Osteoblast (primary cell): ENCODE measurements around the gene RGL3. TPM values are rescaled to one million over a fixed set of nuclear protein-coding genes. Genes with fewer than 3 reads are reported as not detected.

Source experiments
- DNase-seq: peaks from one replicate; pipeline ENCODE4 v3.0.0; 2011; ENCODE audit warnings: low spot score, mixed read lengths; ENCODE audit not compliant: insufficient read length; ENCODE audit errors: missing footprints
- H2AFZ ChIP-seq: 2 replicates; pipeline ENCODE4 v1.6.0; 2011; ENCODE audit warnings: mild to moderate bottlenecking, low read length
- H3K27ac ChIP-seq: 2 replicates; pipeline ENCODE4 v1.5.1; 2011; ENCODE audit warnings: mild to moderate bottlenecking, low read depth, low read length, moderate library complexity
- H3K27me3 ChIP-seq: 2 replicates; pipeline ENCODE4 v1.6.0; 2012; ENCODE audit warnings: mild to moderate bottlenecking, control low read depth, inconsistent platforms, low read length, moderate library complexity; ENCODE audit not compliant: insufficient read depth
- H3K36me3 ChIP-seq: 2 replicates; pipeline ENCODE4 v1.5.1; 2011; ENCODE audit warnings: mild to moderate bottlenecking, low read length, control low read depth, moderate library complexity; ENCODE audit not compliant: insufficient read depth
- H3K4me1 ChIP-seq: 2 replicates; pipeline ENCODE4 v1.5.1; 2011; ENCODE audit warnings: mild to moderate bottlenecking, low read length, control low read depth, moderate library complexity; ENCODE audit not compliant: insufficient read depth
- H3K4me2 ChIP-seq: 2 replicates; pipeline ENCODE4 v1.6.0; 2011; ENCODE audit warnings: mild to moderate bottlenecking, low read length; ENCODE audit not compliant: insufficient read depth
- H3K4me3 ChIP-seq: fragments of 200-600 bp; sonication (generic); 3 replicates; pipeline ENCODE4 v1.5.1; 2012; ENCODE audit warnings: mild to moderate bottlenecking, low read length, inconsistent platforms; ENCODE audit not compliant: insufficient read depth
- H3K79me2 ChIP-seq: 2 replicates; pipeline ENCODE4 v1.6.0; 2012; ENCODE audit warnings: mild to moderate bottlenecking, low read length, control low read depth, inconsistent platforms; ENCODE audit not compliant: insufficient read depth
- H3K9me3 ChIP-seq: 2 replicates; pipeline ENCODE4 v1.5.1; 2011; ENCODE audit warnings: low read depth, low read length, control low read depth
- H4K20me1 ChIP-seq: 2 replicates; pipeline ENCODE4 v1.6.0; 2012; ENCODE audit warnings: mild to moderate bottlenecking, low read length, control low read depth; ENCODE audit not compliant: insufficient read depth
- CTCF ChIP-seq: IDR thresholded peaks from 2 replicates; pipeline ENCODE4 v1.5.1; 2011; ENCODE audit warnings: mild to moderate bottlenecking, low read depth, low read length, moderate library complexity; ENCODE audit errors: extremely low read depth
- total RNA-seq: library from RNA; depleted of rRNA; stranded (reverse); fragments of >200 nt; gene quantifications from 2 replicates; pipeline ENCODE4 v1.2.3, GENCODE V29; 2012

RGL3 gene
- total RNA-seq, 1 donor: 0.36 TPM

GRCh38 chr19:11361771-11362731 lies 57.1 kb downstream of the RGL3 start:
- no peaks in the 10 kb centered on the region for H3K4me1 ChIP-seq
- DNase-seq: peak; percentile 73
- TF ChIP-seq CTCF: no peak
- H3K79me2 ChIP-seq: no peaks in the 10 kb centered on the region
- no peak overlapping the region for H3K27ac ChIP-seq
- no peaks in the 10 kb centered on the region for H3K9me3 ChIP-seq
- no peak overlapping the region for H2AFZ ChIP-seq
- H3K4me3 ChIP-seq: no peak overlapping the region
- H3K4me2 ChIP-seq: no peak overlapping the region
- peaks cover 18% of the 10 kb centered on the region for H4K20me1 ChIP-seq
- peaks cover 44% of the 10 kb centered on the region for H3K36me3 ChIP-seq
- H3K27me3 ChIP-seq: no peaks in the 10 kb centered on the region

GRCh38 chr19:11361037-11361770 lies 57.9 kb downstream of the RGL3 start:
- no peak for TF ChIP-seq CTCF
- Histone ChIP-seq H3K36me3 (peaks cover 44% of the 10 kb centered on the region), H3K4me1 (peaks cover 4% of the 10 kb centered on the region), H3K4me2 (no peak overlapping the region), H3K4me3 (no peak overlapping the region), H3K27ac (no peak overlapping the region), H3K27me3 (no peaks in the 10 kb centered on the region), H3K79me2 (peaks cover 4% of the 10 kb centered on the region), H3K9me3 (no peaks in the 10 kb centered on the region), H2AFZ (no peak overlapping the region), H4K20me1 (peaks cover 26% of the 10 kb centered on the region)
- peak; percentile 57 for DNase-seq

GRCh38 chr19:11359421-11359820 lies 59.7 kb downstream of the RGL3 start:
- peaks cover 35% of the 10 kb centered on the region for H3K36me3 ChIP-seq
- H4K20me1 ChIP-seq: peaks cover 27% of the 10 kb centered on the region
- H3K4me2 ChIP-seq: no peak overlapping the region
- H3K79me2 ChIP-seq: peaks cover 11% of the 10 kb centered on the region
- H2AFZ ChIP-seq: no peak overlapping the region
- no peak for TF ChIP-seq CTCF
- no peak overlapping the region for H3K27ac ChIP-seq
- H3K4me1 ChIP-seq: peaks cover 10% of the 10 kb centered on the region
- H3K4me3 ChIP-seq: no peak overlapping the region
- peak; percentile 58 for DNase-seq
- H3K27me3 ChIP-seq: no peaks in the 10 kb centered on the region
- no peaks in the 10 kb centered on the region for H3K9me3 ChIP-seq
